Breast epithelium (tissue), 3 donors: ENCODE measurements around the gene TEX264.

Experiments used
- POLR2A ChIP-seq: fragments of 450-650 bp; IDR thresholded peaks from one replicate; pipeline ENCODE4 v1.6.1; 2016; ENCODE audit warnings: antibody characterized with exemption, mild to moderate bottlenecking, moderate library complexity
- POLR2AphosphoS5 ChIP-seq, 3 donors: sonication (generic); formaldehyde crosslinking; IDR thresholded peaks; one replicate each; pipeline ENCODE4 v1.6.1; 2017; ENCODE audit warnings: antibody characterized with exemption in 3 of 3
- TF ChIP-seq, protein P1 (sequence below), 3 donors: fragments of 450-650 bp; IDR thresholded peaks; one replicate each; pipeline ENCODE4 v1.5.1; 2016 to 2017; ENCODE audit warnings: antibody characterized with exemption in 3 of 3, mild to moderate bottlenecking in 3 of 3, moderate library complexity in 3 of 3

DNA sequence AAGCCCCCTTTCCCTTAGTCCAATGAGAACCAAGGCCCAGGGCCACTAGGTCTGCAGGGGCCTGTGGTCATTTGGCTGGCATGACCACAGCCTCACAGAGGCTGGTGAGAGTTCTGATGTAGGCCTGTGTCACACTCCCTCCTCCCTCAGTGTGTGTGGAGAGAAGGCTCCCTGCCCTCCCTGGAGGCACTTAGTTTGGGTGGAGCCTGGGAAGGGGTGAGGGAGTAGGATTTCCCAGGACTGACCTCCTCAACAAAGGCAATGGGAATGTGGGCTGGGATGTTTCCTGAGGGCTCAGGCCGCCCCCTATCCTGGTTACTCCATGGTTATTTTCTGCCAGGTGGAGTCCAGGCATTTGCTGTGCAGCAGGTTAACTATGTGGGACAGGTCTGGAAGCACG lies 7.6 kb downstream of the TEX264 start:
- TF ChIP-seq POLR2AphosphoS5 (IDR thresholded peaks at IDR 0.05) (no peak), POLR2A (no peak)
- TF ChIP-seq, protein P1, sequence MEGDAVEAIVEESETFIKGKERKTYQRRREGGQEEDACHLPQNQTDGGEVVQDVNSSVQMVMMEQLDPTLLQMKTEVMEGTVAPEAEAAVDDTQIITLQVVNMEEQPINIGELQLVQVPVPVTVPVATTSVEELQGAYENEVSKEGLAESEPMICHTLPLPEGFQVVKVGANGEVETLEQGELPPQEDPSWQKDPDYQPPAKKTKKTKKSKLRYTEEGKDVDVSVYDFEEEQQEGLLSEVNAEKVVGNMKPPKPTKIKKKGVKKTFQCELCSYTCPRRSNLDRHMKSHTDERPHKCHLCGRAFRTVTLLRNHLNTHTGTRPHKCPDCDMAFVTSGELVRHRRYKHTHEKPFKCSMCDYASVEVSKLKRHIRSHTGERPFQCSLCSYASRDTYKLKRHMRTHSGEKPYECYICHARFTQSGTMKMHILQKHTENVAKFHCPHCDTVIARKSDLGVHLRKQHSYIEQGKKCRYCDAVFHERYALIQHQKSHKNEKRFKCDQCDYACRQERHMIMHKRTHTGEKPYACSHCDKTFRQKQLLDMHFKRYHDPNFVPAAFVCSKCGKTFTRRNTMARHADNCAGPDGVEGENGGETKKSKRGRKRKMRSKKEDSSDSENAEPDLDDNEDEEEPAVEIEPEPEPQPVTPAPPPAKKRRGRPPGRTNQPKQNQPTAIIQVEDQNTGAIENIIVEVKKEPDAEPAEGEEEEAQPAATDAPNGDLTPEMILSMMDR (IDR thresholded peaks at IDR 0.05), result no peak
